ENCODE data around the gene PIK3CB. TPM values are rescaled to one million over a fixed set of nuclear protein-coding genes. Genes with fewer than 3 reads are reported as not detected.

The PIK3CB gene
- total RNA-seq, 1 donor from 2014 or later: 14.4 TPM

- TF ChIP-seq CTCF (conservative IDR thresholded peaks at IDR 0.05): no peak
- H3K9me3 Mint-ChIP-seq: peaks cover 2% of the 10 kb centered on the region
- H3K27ac Mint-ChIP-seq (ENCODE audit: unreplicated experiment): no peak overlapping the region
- DNase-seq (ENCODE audit: low read depth, low spot score): no peak
- H3K4me1 Mint-ChIP-seq: no peaks in the 10 kb centered on the region
- no peak overlapping the region for H3K4me3 Mint-ChIP-seq
- H3K27me3 Mint-ChIP-seq (ENCODE audit: low read depth): no peaks in the 10 kb centered on the region
- H3K36me3 Mint-ChIP-seq (ENCODE audit: low read depth): peaks cover 8% of the 10 kb centered on the region
Measured at GRCh38 chr3:138771585-138771984, 63.1 kb downstream of the PIK3CB start.

GRCh38 chr3:138769616-138770015 lies 65.1 kb downstream of the PIK3CB start:
- Mint-ChIP-seq H3K27me3 (ENCODE audit: low read depth) (no peaks in the 10 kb centered on the region), H3K9me3 (peaks cover 2% of the 10 kb centered on the region), H3K4me3 (no peak overlapping the region), H3K27ac (ENCODE audit: unreplicated experiment) (no peak overlapping the region), H3K4me1 (no peaks in the 10 kb centered on the region), H3K36me3 (ENCODE audit: low read depth) (peaks cover 8% of the 10 kb centered on the region)
- DNase-seq (ENCODE audit: low read depth, low spot score): no peak
- TF ChIP-seq CTCF (conservative IDR thresholded peaks at IDR 0.05): no peak

- no peaks in the 10 kb centered on the region for H3K4me1 Mint-ChIP-seq
- peaks cover 2% of the 10 kb centered on the region for H3K9me3 Mint-ChIP-seq
- TF ChIP-seq CTCF (conservative IDR thresholded peaks at IDR 0.05): no peak
- peaks cover 8% of the 10 kb centered on the region for H3K36me3 Mint-ChIP-seq (ENCODE audit: low read depth)
- no peaks in the 10 kb centered on the region for H3K27me3 Mint-ChIP-seq (ENCODE audit: low read depth)
- no peak overlapping the region for H3K4me3 Mint-ChIP-seq
- no peak overlapping the region for H3K27ac Mint-ChIP-seq (ENCODE audit: unreplicated experiment)
- no peak for DNase-seq (ENCODE audit: low read depth, low spot score)
Measured at GRCh38 chr3:138768946-138769345, 65.8 kb downstream of the PIK3CB start.

GRCh38 chr3:138768125-138768524 lies 66.6 kb downstream of the PIK3CB start:
- DNase-seq (ENCODE audit: low read depth, low spot score): no peak
- peaks cover 2% of the 10 kb centered on the region for H3K9me3 Mint-ChIP-seq

GRCh38 chr3:138767498-138768104 lies 67.1 kb downstream of the PIK3CB start:
- Mint-ChIP-seq H3K9me3 (peaks cover 2% of the 10 kb centered on the region), H3K4me1 (no peaks in the 10 kb centered on the region), H3K27me3 (ENCODE audit: low read depth) (no peaks in the 10 kb centered on the region), H3K36me3 (ENCODE audit: low read depth) (peaks cover 8% of the 10 kb centered on the region), H3K27ac (ENCODE audit: unreplicated experiment) (no peak overlapping the region), H3K4me3 (no peak overlapping the region)
- no peak for TF ChIP-seq CTCF (conservative IDR thresholded peaks at IDR 0.05)
- DNase-seq (ENCODE audit: low read depth, low spot score): no peak

More at GRCh38 chr3:138768125-138768524, 66.6 kb downstream of the PIK3CB start:
- H3K4me1 Mint-ChIP-seq: no peaks in the 10 kb centered on the region
- TF ChIP-seq CTCF (conservative IDR thresholded peaks at IDR 0.05): no peak
- no peak overlapping the region for H3K27ac Mint-ChIP-seq (ENCODE audit: unreplicated experiment)
- no peak overlapping the region for H3K4me3 Mint-ChIP-seq
- no peaks in the 10 kb centered on the region for H3K27me3 Mint-ChIP-seq (ENCODE audit: low read depth)
- peaks cover 8% of the 10 kb centered on the region for H3K36me3 Mint-ChIP-seq (ENCODE audit: low read depth)

Measured in neural crest cell (in vitro differentiated cells).